Gastroesophageal sphincter (tissue), 4 donors: ENCODE measurements around the gene KLHL2. TPM values are rescaled to one million over a fixed set of nuclear protein-coding genes. Genes with fewer than 3 reads are reported as not detected.

Experiments used
- ATAC-seq: fragments of 150-250 bp; one replicate; pipeline ENCODE4 v1.9.1; 2016; ENCODE audit warnings: mild to moderate bottlenecking, moderate library complexity
- H3K27ac ChIP-seq, 4 donors: fragments of 200-600 bp; sonication (generic) in 3 of 4; 1 replicate in 3 of 4; 2 replicates in 1 of 4; pipeline ENCODE4 v1.5.1; 2016 to 2019
- H3K27me3 ChIP-seq: fragments of 200-600 bp; sonication (generic); one replicate; pipeline ENCODE4 v1.5.1; 2019
- H3K36me3 ChIP-seq, 2 donors: fragments of 200-600 bp; sonication (generic); one replicate each; pipeline ENCODE4 v1.5.1; 2019; ENCODE audit warnings: control low read depth in 1 of 2
- H3K4me1 ChIP-seq, 3 donors: fragments of 200-600 bp; sonication (generic); 1 replicate in 2 of 3; 2 replicates in 1 of 3; pipeline ENCODE4 v1.5.1; 2016 to 2019; ENCODE audit warnings: control low read depth in 2 of 3
- H3K4me3 ChIP-seq, 2 donors: fragments of 200-600 bp; sonication (generic); one replicate each; pipeline ENCODE4 v1.5.1; 2019; ENCODE audit warnings: mild to moderate bottlenecking in 1 of 2, moderate library complexity in 1 of 2
- H3K9me3 ChIP-seq, 3 donors: fragments of 200-600 bp; sonication (generic); one replicate each; pipeline ENCODE4 v1.5.1; 2017 to 2019; ENCODE audit warnings: control low read depth in 2 of 3
- EP300 ChIP-seq: sonication (generic); formaldehyde crosslinking; IDR thresholded peaks from one replicate; pipeline ENCODE4 v1.6.1; 2017; ENCODE audit warnings: antibody characterized with exemption, mild to moderate bottlenecking
- POLR2A ChIP-seq, 2 donors: fragments of 450-650 bp; IDR thresholded peaks; one replicate each; pipeline ENCODE4 v1.6.1; 2017; ENCODE audit warnings: antibody characterized with exemption in 2 of 2, mild to moderate bottlenecking in 2 of 2, moderate library complexity in 1 of 2
- POLR2AphosphoS5 ChIP-seq: sonication (generic); formaldehyde crosslinking; IDR thresholded peaks from one replicate; pipeline ENCODE4 v1.6.1; 2017; ENCODE audit warnings: antibody characterized with exemption
- WGBS, 2 donors: methylation state at CpG; one replicate each; pipeline ENCODE4 v1.1.5; 2018; ENCODE audit warnings: low coverage in 1 of 2; 5-methylcytosine and 5-hydroxymethylcytosine counted together
- small RNA-seq, 4 donors: library from RNA; depleted of rRNA; stranded (forward); fragments of <200 nt; gene quantifications; one replicate each; pipeline ENCODE3, GENCODE V24; 2016
- total RNA-seq, 4 donors: library from RNA; depleted of rRNA; stranded (reverse); fragments of >200 nt; gene quantifications; one replicate each; pipeline ENCODE4 v1.1.0, GENCODE V29; 2016
- TF ChIP-seq, protein P1 (sequence below), 4 experiments: fragments of 200-600 bp in 2 of 4; fragments of 450-650 bp in 2 of 4; sonication (generic) in 1 of 4; IDR thresholded peaks; one replicate each; pipeline ENCODE4 v1.5.1; 2017 to 2019; ENCODE audit warnings: antibody characterized with exemption in 4 of 4, mild to moderate bottlenecking in 2 of 4, moderate library complexity in 2 of 4

KLHL2 gene
- total RNA-seq, 4 donors from 2014 or later: 25.0 to 35.1 (median 31.1) TPM

DNA sequence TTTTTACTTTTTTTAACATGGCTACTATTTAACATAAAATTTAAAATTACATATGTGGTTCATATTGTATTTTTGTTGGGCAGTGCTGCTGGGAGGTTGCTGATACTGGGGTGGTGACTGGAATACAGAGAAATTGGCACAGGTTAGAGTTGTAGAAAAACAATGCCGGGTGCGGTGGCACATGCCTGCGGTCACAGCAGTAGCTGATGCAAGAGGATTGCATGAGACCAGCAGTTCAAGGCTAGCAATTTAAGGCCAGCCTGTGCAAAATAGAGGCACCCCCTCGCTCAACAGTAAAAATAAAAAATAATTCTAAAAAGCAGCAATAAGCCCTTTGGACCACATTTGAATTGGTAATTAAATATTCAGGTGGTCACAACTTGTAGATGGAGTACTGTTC is 159.7 kb downstream of the KLHL2 start:
- Histone ChIP-seq H3K4me1 (no peaks in the 10 kb centered on the region), H3K36me3 (no peaks in the 10 kb centered on the region), H3K27ac (no peak overlapping the region), H3K27me3 (no peaks in the 10 kb centered on the region), H3K9me3 (no peaks in the 10 kb centered on the region), H3K4me3 (no peak overlapping the region)
- TF ChIP-seq, protein P1, sequence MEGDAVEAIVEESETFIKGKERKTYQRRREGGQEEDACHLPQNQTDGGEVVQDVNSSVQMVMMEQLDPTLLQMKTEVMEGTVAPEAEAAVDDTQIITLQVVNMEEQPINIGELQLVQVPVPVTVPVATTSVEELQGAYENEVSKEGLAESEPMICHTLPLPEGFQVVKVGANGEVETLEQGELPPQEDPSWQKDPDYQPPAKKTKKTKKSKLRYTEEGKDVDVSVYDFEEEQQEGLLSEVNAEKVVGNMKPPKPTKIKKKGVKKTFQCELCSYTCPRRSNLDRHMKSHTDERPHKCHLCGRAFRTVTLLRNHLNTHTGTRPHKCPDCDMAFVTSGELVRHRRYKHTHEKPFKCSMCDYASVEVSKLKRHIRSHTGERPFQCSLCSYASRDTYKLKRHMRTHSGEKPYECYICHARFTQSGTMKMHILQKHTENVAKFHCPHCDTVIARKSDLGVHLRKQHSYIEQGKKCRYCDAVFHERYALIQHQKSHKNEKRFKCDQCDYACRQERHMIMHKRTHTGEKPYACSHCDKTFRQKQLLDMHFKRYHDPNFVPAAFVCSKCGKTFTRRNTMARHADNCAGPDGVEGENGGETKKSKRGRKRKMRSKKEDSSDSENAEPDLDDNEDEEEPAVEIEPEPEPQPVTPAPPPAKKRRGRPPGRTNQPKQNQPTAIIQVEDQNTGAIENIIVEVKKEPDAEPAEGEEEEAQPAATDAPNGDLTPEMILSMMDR (IDR thresholded peaks at IDR 0.05): no peak
- TF ChIP-seq POLR2A (IDR thresholded peaks at IDR 0.05) (no peak), EP300 (no peak), POLR2AphosphoS5 (no peak)
- 84 to 100% methylated on average over 2 to 4 of the region's 4 CpGs for WGBS, 2 donors
- ATAC-seq: no peak

DNA sequence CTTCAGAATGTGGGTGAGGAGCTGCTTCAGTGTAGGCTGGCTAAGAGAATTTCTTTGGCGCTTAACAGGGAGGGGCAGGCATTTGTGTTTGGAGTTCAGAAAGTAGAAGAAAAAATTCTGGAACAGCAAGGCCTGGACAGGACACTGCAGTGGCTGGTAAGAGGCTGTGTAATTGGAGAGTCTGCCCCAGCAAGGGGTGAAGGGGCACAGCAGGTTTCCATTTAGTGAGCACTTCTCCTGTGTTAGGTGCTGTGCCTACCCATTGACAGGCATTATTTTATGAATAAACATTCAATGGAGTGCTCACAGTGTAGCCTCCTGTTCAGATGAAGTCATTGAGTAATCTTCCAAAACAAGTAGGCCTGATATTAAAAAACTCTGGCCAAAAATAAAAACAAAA is 160.8 kb downstream of the KLHL2 start:
- 100% methylated on average over 1 of the region's 1 CpG; no CpG with 5 or more reads in 1 of the 2 donors for WGBS, 2 donors
- Histone ChIP-seq H3K27me3 (no peaks in the 10 kb centered on the region), H3K27ac (no peak overlapping the region), H3K36me3 (no peaks in the 10 kb centered on the region), H3K9me3 (no peaks in the 10 kb centered on the region), H3K4me3 (no peak overlapping the region), H3K4me1 (no peaks in the 10 kb centered on the region)
- TF ChIP-seq, protein P1 (IDR thresholded peaks at IDR 0.05): no peak
- TF ChIP-seq POLR2A (IDR thresholded peaks at IDR 0.05) (no peak), POLR2AphosphoS5 (no peak), EP300 (no peak)
- ATAC-seq: no peak

- H3K9me3 ChIP-seq: no peaks in the 10 kb centered on the region
- H3K4me3 ChIP-seq: no peak overlapping the region
- H3K4me1 ChIP-seq: no peaks in the 10 kb centered on the region
- H3K27ac ChIP-seq: no peak overlapping the region
- TF ChIP-seq POLR2A (IDR thresholded peaks at IDR 0.05) (no peak), EP300 (no peak), POLR2AphosphoS5 (no peak)
- TF ChIP-seq, protein P1 (IDR thresholded peaks at IDR 0.05): no peak
- WGBS, 2 donors: 67 to 75% methylated on average over 1 of the region's 1 CpG
- ATAC-seq: no peak
- no peaks in the 10 kb centered on the region for H3K27me3 ChIP-seq
- H3K36me3 ChIP-seq: no peaks in the 10 kb centered on the region
These were observed 161.2 kb downstream of the KLHL2 start for GRCh38 chr4:165368567-165368966.

DNA sequence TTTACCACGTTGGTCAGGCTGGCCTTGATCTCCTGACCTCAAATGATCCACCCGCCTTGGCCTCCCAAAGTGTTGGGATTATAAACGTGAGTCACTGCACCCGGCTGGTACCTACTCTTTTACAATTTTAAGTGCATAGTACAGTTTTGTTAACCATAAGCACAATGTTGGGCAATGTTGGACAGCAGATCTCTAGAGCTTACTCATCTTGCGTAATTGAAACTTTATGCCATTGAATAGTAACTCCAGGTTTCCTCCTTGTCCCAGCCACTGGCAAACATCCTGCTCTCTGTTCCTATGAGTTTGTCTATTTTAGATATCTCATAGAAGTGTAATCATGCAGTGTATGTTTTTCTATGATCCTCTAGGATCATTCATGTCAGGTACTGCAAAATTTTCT is 162.2 kb downstream of the KLHL2 start:
- H3K36me3 ChIP-seq: no peaks in the 10 kb centered on the region
- ATAC-seq: no peak
- WGBS, 2 donors: 66 to 72% methylated on average over 3 to 5 of the region's 5 CpGs
- TF ChIP-seq EP300 (no peak), POLR2AphosphoS5 (no peak), POLR2A (IDR thresholded peaks at IDR 0.05) (no peak)
- TF ChIP-seq, protein P1 (IDR thresholded peaks at IDR 0.05): no peak
- no peaks in the 10 kb centered on the region for H3K27me3 ChIP-seq
- H3K4me3 ChIP-seq: no peak overlapping the region
- no peak overlapping the region for H3K27ac ChIP-seq
- no peaks in the 10 kb centered on the region for H3K4me1 ChIP-seq
- H3K9me3 ChIP-seq: peaks cover 0 to 5% (median 0%) of the 10 kb centered on the region in 3 donors

- Histone ChIP-seq H3K4me3 (no peak overlapping the region), H3K9me3 (peaks cover 0 to 12% (median 0%) of the 10 kb centered on the region in 3 donors), H3K27ac (no peak overlapping the region), H3K36me3 (no peaks in the 10 kb centered on the region), H3K4me1 (no peaks in the 10 kb centered on the region), H3K27me3 (no peaks in the 10 kb centered on the region)
- no peak for TF ChIP-seq POLR2AphosphoS5
- no peak for TF ChIP-seq POLR2A (IDR thresholded peaks at IDR 0.05)
- TF ChIP-seq, protein P1 (IDR thresholded peaks at IDR 0.05): no peak
- TF ChIP-seq EP300: no peak
- ATAC-seq: no peak
- 88 to 90% methylated on average over 1 of the region's 1 CpG for WGBS, 2 donors
These were observed 163.2 kb downstream of the KLHL2 start for GRCh38 chr4:165370530-165370929.

Small RNA genes within 50 kb of the gene (small RNA-seq; reads per million reads assigned to genes)
- gene RNU4-87P: 0 reads per million in 4 donors

Other genes with a start within 250 kb of the KLHL2 start
- gene TRIM61, start 229.9 kb upstream of the KLHL2 start, total RNA-seq: under 1 TPM in 3 of 4 donors, not detected in 1; 0.19 to 0.99 (median 0.94) TPM
- not detected for gene TRIM60, start 175.6 kb upstream of the KLHL2 start, total RNA-seq
- gene TRIM75, start 153.7 kb upstream of the KLHL2 start, total RNA-seq: under 1 TPM in 1 of 4 donors, not detected in 3; 0.15 TPM
- 10 to 100 TPM; 11.2 to 18.7 (median 15.6) TPM for gene TMEM192, start 94.7 kb upstream of the KLHL2 start, total RNA-seq
- gene MSMO1, start 120.1 kb downstream of the KLHL2 start, total RNA-seq: 10 to 100 TPM; 10.4 to 34.7 (median 13.9) TPM
- gene CPE, start 171.4 kb downstream of the KLHL2 start, total RNA-seq: 100 to 1,000 TPM; 126 to 272 (median 201) TPM